B cell (primary cell): ENCODE data around the gene PPP4R3A. TPM values are rescaled to one million over a fixed set of nuclear protein-coding genes. Genes with fewer than 3 reads are reported as not detected.

ENCODE experiments used
- ATAC-seq: fragments of 200-7000 bp; cut with Tn5 transposase; one replicate; pipeline ENCODE4 v1.10.0; 2021; ENCODE audit warnings: low read depth, mild to moderate bottlenecking, moderate number of reproducible peaks, moderate library complexity
- CTCF ChIA-PET: fragments of 350-600 bp; sonication (Branson Sonifier 250); formaldehyde crosslinking; loops from one replicate; lab custom pipeline; 2021; ENCODE audit warnings: antibody characterized with exemption, inconsistent platforms; lab: Charles Lee
- POLR2A ChIA-PET: fragments of 350-600 bp; sonication (Branson Sonifier 250); formaldehyde crosslinking; loops from one replicate; lab custom pipeline; 2021; ENCODE audit warnings: antibody characterized with exemption; lab: Charles Lee
- DNase-seq: peaks from one replicate; pipeline ENCODE4 v3.0.0; 2013
- H2AFZ ChIP-seq: 2 replicates; pipeline ENCODE4 v1.6.1; 2012; ENCODE audit warnings: mild to moderate bottlenecking, low read depth, low read length; ENCODE audit not compliant: insufficient read depth, poor library complexity, severe bottlenecking
- H3K27ac ChIP-seq, 2 donors: 1 replicate in 1 of 2; 2 replicates in 1 of 2; pipeline ENCODE4 v1.5.1; 2012 to 2013; ENCODE audit warnings: low read length in 2 of 2, mild to moderate bottlenecking in 2 of 2, moderate library complexity in 1 of 2
- H3K27me3 ChIP-seq, 4 experiments: fragments of 200-600 bp in 1 of 4; sonication (generic) in 1 of 4; replicated peaks in 1 of 4; 1 replicate in 2 of 4; 2 replicates in 2 of 4; pipeline versions ENCODE4 v1.6.1 to v1.7.0; 2013 to 2016; ENCODE audit warnings: low read length in 3 of 4, mild to moderate bottlenecking in 2 of 4, mixed read lengths in 1 of 4, moderate library complexity in 1 of 4; ENCODE audit not compliant: insufficient read depth in 4 of 4, control insufficient read depth in 3 of 4; ENCODE audit errors: control extremely low read depth in 1 of 4
- H3K36me3 ChIP-seq, 2 experiments: replicated peaks in 1 of 2; 1 replicate in 1 of 2; 2 replicates in 1 of 2; pipeline versions ENCODE4 v1.6.1 to v1.7.1; 2013; ENCODE audit warnings: low read length in 1 of 2; ENCODE audit not compliant: insufficient read depth in 2 of 2, control insufficient read depth in 1 of 2; ENCODE audit errors: control extremely low read depth in 1 of 2, extremely low read depth in 1 of 2
- H3K4me1 ChIP-seq, 2 donors: fragments of 200-600 bp in 1 of 2; sonication (generic) in 1 of 2; 1 replicate in 1 of 2; 2 replicates in 1 of 2; pipeline versions ENCODE4 v1.5.1 to v1.6.1; 2013 to 2017; ENCODE audit warnings: low read length in 2 of 2; ENCODE audit not compliant: control insufficient read depth in 2 of 2, insufficient read depth in 2 of 2
- H3K4me2 ChIP-seq: replicated peaks from 2 replicates; pipeline ENCODE3; 2012; ENCODE audit warnings: mild to moderate bottlenecking, low read depth, low read length; ENCODE audit not compliant: poor library complexity, severe bottlenecking
- H3K4me3 ChIP-seq, 5 experiments: fragments of 200-600 bp in 1 of 5; sonication (generic) in 1 of 5; 1 replicate in 3 of 5; 2 replicates in 2 of 5; pipeline versions ENCODE4 v1.5.1 to v1.7.0; 2011 to 2016; ENCODE audit warnings: low read length in 4 of 5, mild to moderate bottlenecking in 4 of 5, low read depth in 2 of 5, control low read depth in 1 of 5, moderate library complexity in 1 of 5; ENCODE audit not compliant: insufficient read depth in 1 of 5; ENCODE audit errors: control extremely low read depth in 1 of 5, extremely low read depth in 1 of 5
- H3K79me2 ChIP-seq: fragments of 200-600 bp; sonication (generic); one replicate; pipeline ENCODE4 v1.6.0; 2016; ENCODE audit warnings: low read length; ENCODE audit not compliant: control insufficient read depth, insufficient read depth
- H3K9ac ChIP-seq: fragments of 200-600 bp; sonication (generic); 2 replicates; pipeline ENCODE4 v1.6.1; 2017; ENCODE audit warnings: mild to moderate bottlenecking, low read length, moderate library complexity
- H3K9me3 ChIP-seq, 3 donors: one replicate each; pipeline versions ENCODE4 v1.6.1 to v1.7.1; 2013; ENCODE audit warnings: low read length in 2 of 3; ENCODE audit not compliant: control insufficient read depth in 2 of 3, insufficient read depth in 1 of 3; ENCODE audit errors: control extremely low read depth in 1 of 3
- H4K20me1 ChIP-seq: 2 replicates; pipeline ENCODE4 v1.6.0; 2012; ENCODE audit warnings: mild to moderate bottlenecking, low read length; ENCODE audit not compliant: insufficient read depth, control insufficient read depth, poor library complexity, severe bottlenecking
- H3K27ac Mint-ChIP-seq: one replicate; pipeline ENCODE4 v1.8.0; 2021; ENCODE audit warnings: mixed read lengths
- H3K27me3 Mint-ChIP-seq: one replicate; pipeline ENCODE4 v1.8.0; 2021; ENCODE audit warnings: mixed read lengths
- H3K4me1 Mint-ChIP-seq: one replicate; pipeline ENCODE4 v1.8.0; 2021; ENCODE audit warnings: mixed read lengths
- H3K4me3 Mint-ChIP-seq: one replicate; pipeline ENCODE4 v1.8.0; 2021; ENCODE audit warnings: mixed read lengths
- H3K9me3 Mint-ChIP-seq: one replicate; pipeline ENCODE4 v1.8.0; 2022; ENCODE audit warnings: mixed read lengths; ENCODE audit not compliant: insufficient read depth
- EZH2 ChIP-seq: IDR thresholded peaks from 2 replicates; pipeline ENCODE4 v1.6.1; 2012; ENCODE audit warnings: borderline replicate concordance, low read depth, mild to moderate bottlenecking, moderate library complexity, low read length; ENCODE audit not compliant: insufficient read depth, poor library complexity, severe bottlenecking
- WGBS: methylation state at CpG from one replicate; pipeline ENCODE4 v1.1.5; 2013; ENCODE audit warnings: missing lambda C conversion rate; ENCODE audit not compliant: insufficient coverage; 5-methylcytosine and 5-hydroxymethylcytosine counted together
- intact Hi-C: fragments of 100-400 bp; cut with micrococcal nuclease; formaldehyde crosslinking; loops from one replicate; pipeline ENCODE4 v1.10.0; 2022
- polyA plus RNA-seq: library from polyadenylated mRNA; depleted of rRNA; stranded (reverse); fragments of >200 nt; gene quantifications from 2 replicates; pipeline ENCODE4 v1.2.3, GENCODE V29; 2012
- total RNA-seq, 2 donors: library from RNA; stranded (reverse); fragments of 120-200 nt in 1 of 2; gene quantifications; 1 replicate in 1 of 2; 2 replicates in 1 of 2; pipeline versions ENCODE4 v1.2.3 to v1.2.4, GENCODE V29; 2013 to 2022
- TF ChIP-seq, protein P1 (sequence below): fragments of 200-600 bp; IDR thresholded peaks from one replicate; pipeline ENCODE4 v1.8.0; 2022; ENCODE audit warnings: antibody characterized with exemption, mild to moderate bottlenecking

PPP4R3A gene
- total and polyA plus RNA-seq, 2 donors (not counting 1 experiment from before 2014, with no cell fraction given), result 80.6 to 189 TPM

DNA sequence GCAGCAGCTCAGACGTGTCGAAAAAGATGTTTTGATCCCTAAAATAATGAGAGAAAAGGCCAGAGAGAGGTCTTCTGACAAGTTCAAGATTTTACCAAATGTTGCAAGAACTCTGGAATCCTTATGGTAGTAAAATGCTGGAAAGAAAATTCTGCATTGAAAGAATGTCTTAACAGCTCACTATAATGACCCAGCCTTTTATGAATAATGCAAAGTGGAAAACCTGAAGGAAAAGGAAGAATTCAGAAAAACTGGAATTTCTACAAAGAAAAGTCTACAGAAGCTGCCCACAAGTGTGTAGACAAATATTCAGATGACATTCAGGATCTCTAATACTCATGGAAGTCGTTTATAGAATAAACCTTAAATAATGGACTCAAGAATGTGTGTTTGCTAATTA lies 90.7 kb downstream of the PPP4R3A start:
- no peak for ATAC-seq
- ChIA-PET POLR2A (interaction anchor here (0.7 kb wide), 1 partner anchor 175 kb away, joined by 3 read pairs; the partner anchor contains the start of gene GPR68), CTCF (interaction anchor here (0.7 to 19.8 kb wide), 12 partner anchors 20 to 242 kb away, joined by 3 to 289 read pairs (median 3); no protein-coding TSS in a partner anchor)
- Mint-ChIP-seq H3K27ac (peak overlapping the region; percentile 90), H3K27me3 (no peaks in the 10 kb centered on the region), H3K9me3 (no peaks in the 10 kb centered on the region), H3K4me1 (peaks cover 29% of the 10 kb centered on the region), H3K4me3 (peak overlapping the region; percentile 84)
- Histone ChIP-seq H3K27me3 (no peaks in the 10 kb centered on the region), H3K4me1 (peaks cover 29% of the 10 kb centered on the region in 2 donors), H3K4me3 (peak overlapping the region in 1 of 5 experiments; percentile 97), H3K36me3 (peaks cover 0 to 7% of the 10 kb centered on the region in 2 experiments), H3K9me3 (no peaks in the 10 kb centered on the region), H3K9ac (peak overlapping the region; percentile 54), H3K4me2 (peak overlapping the region; percentile 90), H4K20me1 (peaks cover 10% of the 10 kb centered on the region), H2AFZ (peak overlapping the region; percentile 76), H3K79me2 (peaks cover 22% of the 10 kb centered on the region), H3K27ac (peak overlapping the region; percentile 75 to 77)
- WGBS, result 69% methylated on average over 2 of the region's 3 CpGs
- TF ChIP-seq EZH2, result no peak
- TF ChIP-seq, protein P1, sequence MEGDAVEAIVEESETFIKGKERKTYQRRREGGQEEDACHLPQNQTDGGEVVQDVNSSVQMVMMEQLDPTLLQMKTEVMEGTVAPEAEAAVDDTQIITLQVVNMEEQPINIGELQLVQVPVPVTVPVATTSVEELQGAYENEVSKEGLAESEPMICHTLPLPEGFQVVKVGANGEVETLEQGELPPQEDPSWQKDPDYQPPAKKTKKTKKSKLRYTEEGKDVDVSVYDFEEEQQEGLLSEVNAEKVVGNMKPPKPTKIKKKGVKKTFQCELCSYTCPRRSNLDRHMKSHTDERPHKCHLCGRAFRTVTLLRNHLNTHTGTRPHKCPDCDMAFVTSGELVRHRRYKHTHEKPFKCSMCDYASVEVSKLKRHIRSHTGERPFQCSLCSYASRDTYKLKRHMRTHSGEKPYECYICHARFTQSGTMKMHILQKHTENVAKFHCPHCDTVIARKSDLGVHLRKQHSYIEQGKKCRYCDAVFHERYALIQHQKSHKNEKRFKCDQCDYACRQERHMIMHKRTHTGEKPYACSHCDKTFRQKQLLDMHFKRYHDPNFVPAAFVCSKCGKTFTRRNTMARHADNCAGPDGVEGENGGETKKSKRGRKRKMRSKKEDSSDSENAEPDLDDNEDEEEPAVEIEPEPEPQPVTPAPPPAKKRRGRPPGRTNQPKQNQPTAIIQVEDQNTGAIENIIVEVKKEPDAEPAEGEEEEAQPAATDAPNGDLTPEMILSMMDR, result no peak
- no peak for DNase-seq
- intact Hi-C loops, result loop anchor here (5.0 kb wide), 1 partner anchor 412 kb away; no protein-coding TSS in a partner anchor

DNA sequence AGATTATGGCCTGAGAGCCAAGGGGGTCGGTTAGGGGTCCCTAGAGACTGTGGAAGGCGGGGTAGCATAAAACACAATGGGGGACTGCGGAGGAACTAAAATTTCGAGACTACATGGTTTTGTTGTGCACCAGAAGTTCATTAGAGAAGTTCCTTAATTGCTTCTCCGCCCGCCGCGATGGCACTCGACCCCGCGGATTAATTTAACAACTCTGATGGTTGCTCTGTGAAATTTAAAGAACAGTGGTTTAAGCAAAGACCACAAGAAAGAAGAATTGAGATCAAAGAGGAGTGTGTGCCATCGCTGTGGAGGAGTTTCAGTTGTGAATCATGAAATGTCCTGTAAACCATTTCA lies 91.1 kb downstream of the PPP4R3A start:
- Histone ChIP-seq H3K9ac (peak overlapping the region; percentile 54), H3K27ac (peak overlapping the region; percentile 75 to 77), H3K36me3 (peaks cover 0 to 12% of the 10 kb centered on the region in 2 experiments), H3K4me3 (peak overlapping the region in 4 of 5 experiments; percentile 30 to 97 (median 44)), H3K79me2 (peaks cover 27% of the 10 kb centered on the region), H2AFZ (peak overlapping the region; percentile 76), H3K4me2 (peak overlapping the region; percentile 90), H3K4me1 (peaks cover 33% of the 10 kb centered on the region in 2 donors), H3K27me3 (no peaks in the 10 kb centered on the region), H4K20me1 (peaks cover 13% of the 10 kb centered on the region), H3K9me3 (no peaks in the 10 kb centered on the region)
- H3K4me1 Mint-ChIP-seq, result peaks cover 33% of the 10 kb centered on the region
- no peaks in the 10 kb centered on the region for H3K9me3 Mint-ChIP-seq
- ChIA-PET CTCF (interaction anchor here (0.6 to 19.8 kb wide), 19 partner anchors 8 to 242 kb away, joined by 3 to 289 read pairs (median 3); no protein-coding TSS in a partner anchor), POLR2A (interaction anchor here (0.7 to 1.9 kb wide), 3 partner anchors 69 to 175 kb away, joined by 3 to 16 read pairs (median 3); partner anchors contain the start of gene GPR68)
- 4% methylated on average over 12 of the region's 12 CpGs for WGBS
- intact Hi-C loops, result loop anchor here (5.0 kb wide), 1 partner anchor 412 kb away; no protein-coding TSS in a partner anchor
- ATAC-seq (no peak), DNase-seq (no peak)
- TF ChIP-seq, protein P1, result peak; percentile 60
- TF ChIP-seq EZH2, result no peak
- H3K27me3 Mint-ChIP-seq, result no peaks in the 10 kb centered on the region
- H3K27ac Mint-ChIP-seq, result peak overlapping the region; percentile 90
- peak overlapping the region; percentile 84 for H3K4me3 Mint-ChIP-seq
